Activated gamma-delta T cell treated with anti-CD3 and anti-CD28 coated beads, Interleukin-2, amount 50 U/mL, for 16 hours (primary cell): ENCODE results near the gene TSPAN14.

Experiments used
- DNase-seq: peaks from one replicate; pipeline ENCODE4 v3.0.0-alpha.2; 2020; ENCODE audit warnings: low read depth

Gene TSPAN14

DNA sequence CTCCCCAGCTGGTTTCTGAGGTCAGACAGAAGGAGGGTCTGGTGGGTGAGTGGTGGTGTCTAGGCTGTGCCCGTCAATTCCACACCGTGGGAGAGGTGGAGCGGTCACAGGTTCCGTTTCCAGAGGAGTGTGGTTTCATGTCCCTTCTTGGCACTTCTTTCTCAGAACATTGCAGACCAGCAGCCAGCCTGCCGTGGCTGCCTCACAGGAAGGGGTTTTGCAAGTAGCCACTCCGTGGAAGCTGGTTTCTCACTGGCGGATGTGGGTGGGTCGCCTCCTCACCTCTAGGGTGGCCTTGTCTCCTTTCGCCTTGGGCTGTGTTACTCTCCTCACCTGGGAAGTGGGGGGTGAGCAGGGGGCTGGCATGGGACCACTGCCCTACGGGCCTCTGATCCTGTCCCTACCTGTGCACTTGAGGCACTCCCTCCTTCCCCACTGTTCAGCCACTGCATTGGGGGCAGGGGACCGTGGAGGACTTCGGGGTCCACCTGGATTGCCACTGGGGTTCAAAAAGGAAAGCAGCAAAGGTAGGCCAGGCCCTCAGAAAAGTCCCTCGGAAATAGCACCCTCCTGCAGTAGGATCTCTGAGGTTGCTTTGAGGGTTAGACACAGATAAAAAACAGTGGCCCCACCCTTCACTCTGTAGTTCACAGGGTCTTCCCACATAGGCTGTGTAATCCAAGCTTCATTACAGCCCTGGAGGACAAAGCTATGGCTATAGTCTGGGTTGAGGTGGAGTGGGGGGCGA is 33.9 kb downstream of the TSPAN14 start:
- peak; percentile 60 for DNase-seq

DNA sequence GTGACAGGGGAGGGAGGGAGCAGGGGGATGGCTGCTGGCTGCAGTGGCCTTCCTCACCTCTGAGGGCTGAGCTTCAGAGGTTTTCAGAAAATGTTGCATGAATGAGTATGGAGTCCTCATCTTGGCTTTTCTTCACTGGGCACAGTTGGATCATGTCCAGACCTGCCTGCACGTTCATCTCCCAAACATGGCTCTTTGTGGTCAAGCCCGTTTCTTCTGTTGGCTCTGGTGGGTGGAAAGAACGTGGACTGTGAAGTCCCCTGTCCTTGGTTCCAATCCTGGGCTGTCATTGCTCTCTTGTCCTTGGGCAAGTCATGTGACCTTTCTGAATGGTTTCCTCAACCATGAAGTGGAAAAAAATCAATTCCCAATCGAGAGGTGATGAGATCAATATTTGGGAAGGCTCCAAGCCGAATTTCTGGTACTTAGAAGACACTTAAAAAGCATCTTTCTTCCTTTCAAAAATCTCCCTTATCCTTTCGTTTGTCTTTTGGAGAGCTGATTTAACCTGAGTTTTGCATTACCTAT is 34.5 kb downstream of the TSPAN14 start:
- no peak for DNase-seq

DNA sequence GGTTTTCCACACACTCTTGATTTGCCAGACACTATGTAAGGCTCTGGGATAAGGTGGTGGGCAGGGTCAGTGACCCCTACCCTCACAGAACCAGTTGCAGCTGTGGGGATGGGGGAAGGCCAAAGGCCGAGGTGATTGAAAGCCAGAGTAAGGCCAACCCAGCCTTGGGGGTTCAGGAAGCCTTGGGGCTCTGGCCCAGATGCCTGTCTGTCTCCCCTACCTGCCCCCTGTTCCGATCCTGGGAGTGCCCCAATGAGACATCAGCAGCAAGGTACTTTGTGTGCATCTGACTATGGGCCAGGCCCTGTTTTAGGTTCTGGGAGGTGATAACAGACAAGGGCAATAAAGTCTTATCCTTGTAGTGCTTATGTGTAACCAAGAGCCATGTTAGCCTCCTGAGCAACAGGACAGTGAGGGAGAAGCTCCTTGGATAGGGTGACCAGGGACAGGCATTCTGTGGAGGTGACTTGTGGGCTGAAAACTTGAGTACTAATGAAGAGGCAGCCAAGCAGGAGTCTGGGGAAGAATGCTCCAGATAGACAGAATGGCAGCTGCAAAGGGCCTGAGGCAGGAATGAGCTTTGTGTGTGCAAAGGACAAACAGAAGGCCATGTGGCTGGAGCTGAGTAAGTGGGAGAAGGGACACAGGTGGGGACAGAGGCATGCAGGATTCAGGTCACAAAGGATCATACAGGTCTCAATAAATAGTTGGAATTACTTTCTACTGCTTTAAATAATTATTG is 35.4 kb downstream of the TSPAN14 start:
- no peak for DNase-seq

DNA sequence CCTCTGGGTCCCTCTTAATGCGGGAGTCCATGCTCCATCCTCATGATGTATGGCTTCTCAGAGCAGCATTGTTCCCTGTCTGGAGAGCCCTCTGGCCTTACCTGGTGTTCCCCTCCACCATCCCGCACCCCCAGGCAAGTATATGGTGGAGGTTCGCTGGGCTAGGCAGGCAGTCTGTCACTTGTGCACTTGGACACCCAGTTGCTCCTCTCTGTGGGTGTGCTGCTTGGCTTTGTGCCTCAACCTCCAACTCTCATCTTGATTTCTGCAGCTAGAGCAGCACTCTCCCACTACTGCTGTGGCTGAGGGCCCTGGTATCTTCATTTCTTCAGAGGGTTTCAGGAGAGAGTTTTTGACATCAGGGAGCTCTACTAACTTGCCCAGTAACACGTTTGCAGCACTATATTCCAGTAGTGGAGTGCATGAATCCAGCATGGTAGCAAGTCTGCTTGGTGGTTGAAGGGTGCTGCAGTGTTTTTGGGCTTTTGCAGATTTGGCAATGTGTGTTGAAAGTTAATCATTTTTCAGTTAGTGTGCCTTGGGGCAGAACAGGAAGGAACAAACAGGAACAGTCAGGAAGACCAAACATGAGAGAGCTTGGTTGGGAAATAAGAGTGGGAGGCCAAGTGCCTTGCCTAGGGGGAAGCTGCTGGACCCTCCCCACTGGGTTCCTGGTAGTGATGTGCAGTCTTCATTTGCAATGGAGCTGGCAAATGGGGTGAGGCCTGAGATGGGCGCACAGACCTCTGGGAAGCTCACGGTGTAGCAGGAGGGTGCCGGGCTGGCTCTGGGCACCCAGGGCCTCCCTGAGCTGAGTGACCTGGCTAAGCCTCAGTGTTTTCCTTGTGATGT is 37.4 kb downstream of the TSPAN14 start:
- no peak for DNase-seq

DNA sequence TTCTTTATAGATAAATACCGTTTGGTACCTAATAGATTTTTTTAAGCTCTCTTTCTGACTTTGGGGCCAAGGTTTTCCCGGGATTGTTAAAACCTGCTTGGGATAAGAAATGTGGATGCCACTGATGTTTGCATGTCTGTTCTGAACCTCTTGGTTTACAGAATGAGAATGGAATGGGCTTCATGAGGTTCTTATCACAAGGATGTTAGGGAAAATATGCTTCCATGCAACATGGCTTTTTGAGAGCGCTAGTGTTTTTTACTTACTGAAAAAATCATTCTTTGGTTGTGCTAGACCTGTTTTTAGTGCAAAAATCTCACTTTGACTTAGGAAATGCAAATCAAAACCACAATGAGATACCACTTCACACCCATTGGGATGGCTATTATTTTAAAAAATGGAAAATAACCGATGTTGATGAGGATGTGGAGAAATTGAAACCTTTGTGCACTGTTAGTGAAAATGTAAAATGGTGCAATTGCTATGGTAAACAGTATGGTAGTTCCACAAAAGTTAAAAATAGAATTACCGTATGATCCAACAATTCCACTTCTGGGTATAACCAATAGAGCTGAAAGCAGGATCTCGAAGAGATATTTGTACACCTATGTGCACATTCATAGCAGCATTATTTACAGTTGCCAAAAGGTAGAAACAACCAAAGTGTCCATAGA is 38.9 kb downstream of the TSPAN14 start:
- DNase-seq: no peak

DNA sequence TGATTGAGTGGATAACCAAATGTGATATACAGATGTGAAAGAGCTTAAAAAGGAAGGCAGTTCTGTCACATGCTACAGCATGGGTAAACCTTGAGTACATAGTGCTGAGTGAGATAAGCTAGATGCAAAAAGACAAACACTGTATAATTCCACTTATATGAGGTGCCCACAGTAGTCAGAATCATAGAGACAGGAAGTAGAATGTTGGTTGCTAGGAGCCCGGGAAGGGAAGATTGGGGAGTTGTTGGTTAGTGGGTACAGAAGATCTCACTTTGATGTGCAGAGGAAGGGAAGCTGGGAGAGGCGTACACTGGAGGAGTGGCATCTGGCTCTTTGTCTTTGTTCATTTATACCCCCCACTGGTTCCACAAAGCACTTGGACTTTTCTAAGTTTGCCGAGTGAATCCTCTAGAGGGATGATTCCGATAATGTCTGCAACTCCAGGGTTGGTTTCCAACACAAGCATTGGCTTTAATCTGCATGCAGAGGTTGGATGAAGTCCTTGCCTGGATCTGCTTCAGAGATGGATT is 39.5 kb downstream of the TSPAN14 start:
- no peak for DNase-seq

DNA sequence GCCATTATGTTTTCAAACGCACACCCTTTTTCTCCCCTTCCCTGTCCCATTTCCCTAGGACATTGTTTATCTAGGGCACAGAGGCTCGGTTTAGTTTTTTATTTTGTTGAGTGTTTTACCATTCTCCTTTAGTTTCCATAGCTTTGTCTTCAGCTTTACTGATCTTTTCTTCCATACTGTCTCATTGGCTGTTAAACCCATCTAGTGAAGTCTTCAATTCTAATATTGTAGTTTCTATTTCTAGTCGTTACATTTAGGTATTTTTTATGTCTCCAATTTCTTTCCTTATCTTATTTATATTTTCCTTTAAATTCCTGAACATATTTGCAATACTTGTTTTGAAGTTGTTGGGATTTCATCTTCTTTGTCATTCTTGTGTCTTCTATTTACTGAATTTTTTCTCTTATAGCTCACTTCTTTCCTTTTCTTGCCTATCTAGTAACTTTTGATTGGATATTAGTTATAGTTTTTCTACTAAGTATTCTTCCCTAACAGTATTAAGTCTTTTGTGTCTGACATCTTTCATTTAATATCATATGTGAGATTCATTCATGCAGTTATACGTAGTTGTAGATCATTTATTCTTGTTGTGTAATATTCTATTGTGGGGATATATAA is 42.6 kb downstream of the TSPAN14 start:
- DNase-seq: no peak

DNA sequence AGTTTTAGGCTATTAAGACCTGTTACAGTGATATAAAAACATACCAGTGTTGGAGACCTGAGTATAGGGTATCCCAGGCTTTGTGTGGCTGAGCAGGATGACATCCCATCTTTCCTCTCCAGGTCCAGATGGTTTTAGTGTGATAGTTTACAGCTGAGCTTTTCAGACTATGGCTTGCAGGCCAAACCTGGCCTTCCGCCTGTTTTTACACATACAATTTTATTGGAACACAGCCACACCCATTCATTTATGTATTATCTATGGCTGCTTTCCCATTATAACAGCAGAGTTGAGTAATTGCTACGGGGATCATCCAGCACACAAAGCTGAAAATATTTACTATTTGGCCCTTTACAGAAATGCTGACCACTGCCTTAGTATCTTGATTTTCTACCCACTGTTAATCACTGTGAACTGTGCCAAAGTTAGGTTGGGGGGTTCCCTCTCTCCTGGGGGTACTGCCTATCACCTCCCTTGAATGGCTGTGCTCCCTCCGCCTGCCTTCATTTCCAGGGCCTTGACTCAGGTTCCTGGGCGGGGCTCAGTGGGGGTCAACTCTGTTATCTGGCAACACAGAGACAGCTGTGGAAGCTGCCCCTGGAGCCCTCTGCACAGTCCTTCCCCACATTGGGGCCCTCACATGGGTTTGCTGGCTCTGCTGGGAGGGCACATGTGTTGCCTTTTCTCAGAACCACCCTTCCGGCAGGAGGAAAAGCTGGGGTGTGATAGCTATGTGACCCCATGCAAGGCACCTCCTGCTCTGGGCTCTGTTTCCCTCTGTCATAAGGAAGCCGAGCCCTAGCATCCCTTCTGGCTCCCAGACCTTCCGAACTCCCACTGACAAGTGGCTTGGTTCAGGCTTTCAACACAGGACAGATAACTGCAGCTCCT is 43.3 kb downstream of the TSPAN14 start:
- DNase-seq: no peak

DNA sequence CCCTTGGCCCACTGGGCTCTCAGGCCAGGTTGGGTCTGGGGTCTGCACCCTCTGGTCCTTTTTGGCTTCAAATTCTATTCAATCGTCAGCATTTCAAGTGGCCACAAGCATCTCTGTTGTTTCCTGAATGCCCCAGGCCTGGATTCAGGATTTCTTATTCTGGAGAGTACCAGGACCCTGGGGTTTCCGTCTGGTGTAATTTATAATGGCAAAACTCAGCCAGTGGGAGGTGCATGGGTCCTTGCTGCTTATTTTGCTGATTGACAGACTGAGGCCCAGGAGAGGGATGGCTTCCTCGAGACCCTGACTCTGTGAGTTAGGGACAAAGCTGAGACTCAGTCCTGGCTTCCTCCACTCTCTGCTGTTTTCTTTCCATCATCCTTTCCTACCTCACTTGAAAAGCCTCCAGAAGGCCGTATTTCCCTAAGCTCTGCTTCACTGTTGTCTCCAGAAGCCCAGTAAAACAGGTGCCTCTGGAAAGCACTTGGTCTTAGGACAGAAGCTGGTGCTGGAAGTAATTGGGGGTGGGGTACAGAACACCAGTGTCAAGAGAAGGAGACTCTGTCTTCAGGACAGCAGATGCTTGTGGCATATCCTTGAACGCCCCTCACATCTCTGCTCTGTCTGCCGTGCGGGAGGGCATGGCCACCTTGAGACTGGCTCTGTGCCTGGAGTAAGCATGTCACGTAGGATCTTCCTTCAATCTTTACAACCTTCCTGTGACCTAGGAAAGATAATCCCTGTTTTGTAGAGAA is 44.1 kb downstream of the TSPAN14 start:
- no peak for DNase-seq

DNA sequence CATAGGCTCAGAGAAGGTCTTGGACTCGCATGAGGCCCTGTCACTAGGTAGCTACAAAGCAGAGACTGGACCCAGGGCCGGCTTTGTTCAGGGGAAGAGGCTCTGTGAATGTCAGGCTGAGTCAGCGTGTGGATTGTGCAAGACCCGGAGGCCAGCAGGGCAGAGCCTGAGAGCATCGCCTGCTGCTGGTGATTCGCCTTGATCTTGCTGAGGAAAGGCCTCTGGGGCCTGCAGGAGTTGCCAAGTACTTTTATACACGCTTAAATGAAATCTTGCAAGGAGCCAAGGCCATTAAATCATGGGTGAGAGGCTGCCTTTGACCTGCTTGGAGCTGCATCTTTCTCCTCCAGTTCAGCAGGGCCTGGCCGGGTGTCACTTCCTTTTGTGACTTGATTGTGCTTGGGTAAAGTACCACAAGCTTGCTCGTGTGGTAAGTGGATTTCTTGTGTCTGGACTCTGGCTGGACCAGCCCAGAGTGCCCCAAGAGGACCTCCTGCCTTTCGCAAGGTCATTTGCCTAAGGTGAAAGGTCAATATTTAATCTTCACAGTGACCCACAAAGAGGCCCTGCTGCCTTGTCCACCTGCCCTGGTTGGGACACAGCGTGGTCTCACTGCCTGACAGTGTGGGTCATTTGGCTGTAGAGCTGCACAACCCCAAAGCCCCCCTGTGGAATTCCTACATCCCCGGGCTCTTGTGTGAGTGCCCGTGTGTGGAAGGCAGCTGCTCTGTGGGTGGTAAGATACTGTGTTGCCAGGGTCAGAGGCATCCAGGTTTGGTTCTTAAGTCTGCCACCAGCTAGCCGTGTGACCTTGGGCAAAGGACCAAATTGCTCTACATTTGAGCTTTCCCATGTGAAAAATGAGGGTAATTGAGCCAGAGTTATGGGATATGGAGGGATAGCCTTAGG is 45.0 kb downstream of the TSPAN14 start:
- peak; percentile 47 for DNase-seq

DNA sequence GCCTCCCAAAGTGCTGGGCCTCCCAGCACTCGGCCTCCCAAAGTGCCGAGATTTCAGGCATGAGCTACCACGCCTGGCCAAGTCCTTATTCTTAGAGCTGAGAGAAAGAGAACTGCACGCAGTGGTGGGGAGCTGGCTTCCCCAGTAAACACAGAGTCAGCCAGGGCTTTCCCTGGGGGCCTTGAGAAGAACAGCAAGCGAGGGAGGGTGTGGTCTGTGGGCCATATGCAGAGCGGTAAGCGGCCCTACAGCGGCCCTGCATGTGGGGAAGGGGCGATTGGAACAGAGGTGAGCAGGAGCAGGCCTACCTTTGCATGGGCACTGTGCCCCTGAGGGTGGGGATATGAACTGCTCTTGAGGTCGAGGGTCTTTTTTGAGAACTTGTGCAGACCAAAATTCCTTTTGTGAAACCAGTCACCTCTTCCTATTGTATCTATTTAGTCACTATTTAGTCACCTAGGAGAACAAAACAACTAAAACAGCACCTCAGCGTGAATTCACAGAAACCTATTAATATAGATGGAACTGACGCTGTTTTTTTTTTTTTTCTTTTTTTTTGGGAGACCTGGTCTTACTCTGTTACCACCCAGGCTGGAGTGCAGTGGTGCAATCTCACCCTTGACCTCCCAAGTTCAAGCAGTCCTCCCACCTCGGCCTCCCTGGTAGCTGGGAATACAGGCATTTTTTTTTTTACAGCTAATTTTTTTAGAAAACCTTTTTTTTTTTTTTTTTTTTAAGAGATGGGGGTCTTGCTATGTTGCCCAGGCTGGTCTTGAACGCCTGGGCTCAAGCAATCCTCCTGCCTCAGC is 46.7 kb downstream of the TSPAN14 start:
- no peak for DNase-seq

DNA sequence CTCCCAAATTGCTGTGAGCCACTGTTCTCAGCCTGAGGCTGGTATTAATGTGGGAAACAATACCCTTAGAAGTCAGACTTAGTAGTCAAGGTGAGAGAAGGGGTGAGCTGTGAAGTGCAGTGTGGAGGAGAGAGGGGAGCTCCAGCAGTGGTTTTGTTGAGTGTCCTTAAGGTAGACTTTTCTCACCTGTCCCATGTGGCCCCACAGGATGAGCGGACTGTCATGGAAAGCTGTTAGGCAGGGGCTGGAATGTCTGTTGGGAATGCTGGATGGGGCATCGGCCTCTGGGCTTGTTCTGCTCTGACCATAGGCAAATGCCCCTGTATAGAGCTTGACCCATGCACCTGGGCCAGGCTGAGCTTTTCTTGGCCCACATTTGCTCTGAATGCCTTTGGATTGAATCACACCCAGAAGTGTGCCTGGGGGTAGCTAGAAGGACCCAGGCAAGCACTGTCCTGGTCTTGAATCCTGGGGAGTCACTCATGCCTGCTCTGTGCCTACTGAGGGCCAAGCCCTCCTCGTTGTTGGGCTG is 47.3 kb downstream of the TSPAN14 start:
- DNase-seq: no peak

DNA sequence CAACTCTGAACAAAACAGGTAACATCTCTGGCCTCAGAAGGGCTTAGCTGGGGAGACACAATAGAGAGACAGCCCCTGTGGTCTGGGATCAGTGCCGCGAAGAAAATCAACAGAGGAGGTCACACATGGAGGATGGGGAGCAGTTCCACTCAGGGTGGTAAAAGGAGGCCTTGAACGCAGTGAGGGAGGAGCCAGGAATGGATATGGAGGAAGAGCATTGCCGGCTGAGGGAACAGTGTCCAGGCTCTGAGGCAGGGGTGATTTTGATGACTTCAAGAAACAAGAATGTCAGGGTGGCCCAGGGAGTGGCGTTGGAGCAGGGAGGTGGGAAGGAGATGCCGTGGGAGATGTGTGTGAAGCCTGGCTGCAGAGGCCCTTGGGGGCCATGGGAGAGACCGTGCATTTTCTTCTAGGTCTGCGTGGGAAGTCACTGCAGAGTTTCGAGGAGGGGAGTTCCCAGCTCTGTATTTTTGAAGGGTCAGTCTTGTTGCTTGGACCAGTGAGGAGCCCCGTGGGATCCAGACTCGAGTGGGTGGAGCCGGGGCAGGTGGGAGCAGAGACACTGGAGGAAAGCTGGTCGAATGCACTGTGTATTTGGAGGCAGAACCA is 47.9 kb downstream of the TSPAN14 start:
- no peak for DNase-seq

DNA sequence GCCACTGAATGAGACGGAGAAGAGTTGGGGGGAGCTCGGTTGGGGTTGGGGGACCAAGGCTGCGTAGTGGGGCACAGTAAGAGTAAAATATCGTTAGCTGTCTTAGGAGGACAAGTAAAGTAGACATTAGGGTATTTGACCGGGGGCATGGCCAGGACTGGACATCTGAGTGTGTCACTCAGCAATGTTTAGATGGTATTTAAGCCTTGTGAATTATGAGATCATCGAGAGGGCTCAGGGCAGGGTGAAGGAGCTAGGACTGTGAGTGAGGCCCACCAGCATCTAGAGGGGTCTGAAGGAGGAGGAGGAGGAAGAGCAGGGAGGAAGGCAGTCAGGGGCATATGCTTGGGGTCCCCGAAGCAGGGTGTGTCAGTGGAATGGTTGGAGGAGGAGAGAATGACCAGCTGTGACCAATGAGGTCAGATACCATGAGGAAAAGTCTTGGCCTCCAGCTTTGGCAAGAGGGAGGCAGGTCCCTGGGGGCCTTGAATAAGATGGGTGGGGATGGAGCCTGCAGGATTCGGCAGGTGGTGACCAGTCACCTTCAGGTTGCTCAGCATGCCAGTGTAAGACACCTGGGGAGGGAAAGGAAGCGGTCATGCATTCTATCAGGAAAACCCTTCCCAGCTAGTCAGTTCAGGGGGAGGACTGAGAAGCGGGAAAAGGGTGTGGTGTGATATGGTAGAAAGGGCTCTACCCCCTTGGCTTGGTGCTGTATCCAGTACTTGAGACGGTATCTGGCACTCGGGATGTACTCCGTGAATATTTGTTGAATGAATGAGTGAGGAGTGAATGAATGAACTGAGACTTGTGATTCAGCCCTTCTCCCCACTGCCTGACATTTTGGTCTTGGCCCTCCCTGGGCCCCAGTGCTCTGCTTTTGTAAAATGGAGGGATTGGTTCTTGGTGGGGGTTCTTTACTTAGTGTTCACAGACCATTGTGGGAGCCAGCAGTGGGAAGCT is 48.8 kb downstream of the TSPAN14 start:
- no peak for DNase-seq

DNA sequence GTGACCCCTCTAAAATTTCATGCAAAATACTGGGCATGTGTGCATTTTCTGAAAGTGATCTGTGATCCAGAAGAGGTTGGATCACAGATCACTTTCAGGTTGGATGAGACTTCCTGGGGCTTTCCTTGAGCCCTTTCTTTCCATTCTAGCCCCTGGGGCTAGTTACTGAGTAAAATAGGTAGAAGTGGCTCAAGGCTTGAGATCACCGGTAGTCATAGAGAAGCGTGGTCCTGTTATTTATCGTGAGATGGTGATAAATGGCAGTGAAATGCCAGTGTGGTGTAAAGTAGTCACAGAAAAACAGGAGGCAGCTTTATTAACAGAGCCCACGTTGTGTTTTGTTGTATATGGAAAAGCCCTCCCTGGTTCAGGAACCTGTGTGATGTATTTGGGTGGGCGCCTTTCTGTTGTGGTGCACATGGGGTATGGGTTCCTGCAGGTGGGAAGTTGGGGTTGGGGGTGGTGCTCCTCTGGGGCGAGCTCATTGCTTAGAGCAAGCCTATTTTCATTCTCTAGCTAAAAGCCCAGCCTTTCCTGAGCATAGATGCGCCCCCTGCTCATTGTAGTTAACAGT is 49.6 kb downstream of the TSPAN14 start:
- DNase-seq: no peak
